Fibroblast of gingiva (primary cell): ENCODE data around the gene RGS6.

ENCODE experiments used
- DNase-seq: peaks from one replicate; pipeline ENCODE4 v3.0.0-alpha.2; 2011; ENCODE audit warnings: low read depth

The RGS6 gene

GRCh38 chr14:72311116-72311515 lies 378.9 kb downstream of the RGS6 start:
- no peak for DNase-seq

DNA sequence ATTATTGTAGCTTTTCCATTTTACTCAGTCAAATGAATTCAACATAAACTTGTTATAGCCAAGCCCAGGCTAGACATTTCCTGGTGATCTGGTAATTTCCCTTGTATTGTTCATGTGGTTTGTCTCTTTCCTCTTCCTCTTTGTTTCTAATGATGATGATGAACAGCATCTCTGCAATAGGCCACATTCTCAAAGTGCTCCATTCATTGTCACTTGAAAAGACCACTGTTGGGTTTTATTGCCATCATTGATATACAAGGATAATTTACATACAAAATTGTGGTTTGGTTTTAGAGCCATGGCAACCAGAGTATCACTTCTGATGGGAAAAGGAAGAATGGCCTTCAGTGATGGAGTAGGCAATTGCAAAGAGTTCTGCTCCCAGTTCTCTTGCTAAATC lies 379.3 kb downstream of the RGS6 start:
- no peak for DNase-seq

DNA sequence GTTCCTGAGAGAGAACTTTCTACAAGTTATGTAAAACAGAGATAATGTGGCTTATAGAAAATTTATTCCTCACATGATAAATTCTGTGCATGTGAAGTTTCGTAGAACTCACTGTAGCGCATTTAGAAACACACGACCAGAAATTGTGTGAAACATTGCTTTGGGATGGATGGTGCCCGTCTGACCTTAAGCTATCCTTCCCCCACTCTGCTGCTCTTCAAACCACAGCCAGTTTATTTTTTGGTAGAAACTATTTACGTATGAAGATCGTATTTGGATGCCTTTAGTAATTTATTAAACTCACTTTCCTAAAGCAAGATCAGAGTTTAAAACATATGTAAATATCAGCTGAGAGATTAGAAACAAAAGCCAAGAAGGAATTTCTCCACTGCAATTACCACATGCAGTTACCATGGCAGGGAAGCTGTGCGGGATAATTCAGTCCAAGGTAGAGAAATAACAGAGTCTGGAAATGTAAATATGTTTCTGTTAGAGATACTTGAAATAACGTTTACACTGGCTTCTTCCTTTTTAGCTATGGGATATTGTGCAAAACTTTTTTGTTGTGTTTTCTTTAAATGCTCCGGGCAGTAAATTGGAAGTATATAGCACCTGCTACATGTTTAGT lies 382.7 kb downstream of the RGS6 start:
- DNase-seq, result no peak

GRCh38 chr14:72315714-72316113 lies 383.5 kb downstream of the RGS6 start:
- DNase-seq, result no peak

DNA sequence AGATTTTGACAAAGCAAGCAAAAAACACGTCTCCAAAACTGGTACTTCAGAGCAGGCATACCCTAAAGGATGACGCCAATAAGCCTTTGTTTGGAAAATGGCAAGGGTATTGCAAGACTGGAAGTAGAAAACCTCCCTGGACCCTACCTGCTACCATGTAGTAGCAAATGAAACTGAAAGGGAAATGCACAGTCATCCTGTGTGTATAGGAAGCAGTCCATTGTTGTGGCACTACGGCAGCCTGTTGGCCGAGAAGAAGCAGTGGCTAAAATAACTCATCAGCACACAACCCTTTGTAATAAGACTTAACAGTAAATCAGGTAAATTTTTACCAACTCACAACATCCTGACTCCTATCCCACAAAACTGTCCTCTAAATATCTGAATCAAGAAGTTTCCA lies 386.4 kb downstream of the RGS6 start:
- DNase-seq, result no peak

GRCh38 chr14:72332046-72332445 lies 399.8 kb downstream of the RGS6 start:
- no peak for DNase-seq

- no peak for DNase-seq
Measured at GRCh38 chr14:72332871-72333270, 400.6 kb downstream of the RGS6 start.

GRCh38 chr14:72333357-72333756 lies 401.1 kb downstream of the RGS6 start:
- no peak for DNase-seq

- DNase-seq, result no peak
Measured at GRCh38 chr14:72336311-72336980, 404.2 kb downstream of the RGS6 start.

DNA sequence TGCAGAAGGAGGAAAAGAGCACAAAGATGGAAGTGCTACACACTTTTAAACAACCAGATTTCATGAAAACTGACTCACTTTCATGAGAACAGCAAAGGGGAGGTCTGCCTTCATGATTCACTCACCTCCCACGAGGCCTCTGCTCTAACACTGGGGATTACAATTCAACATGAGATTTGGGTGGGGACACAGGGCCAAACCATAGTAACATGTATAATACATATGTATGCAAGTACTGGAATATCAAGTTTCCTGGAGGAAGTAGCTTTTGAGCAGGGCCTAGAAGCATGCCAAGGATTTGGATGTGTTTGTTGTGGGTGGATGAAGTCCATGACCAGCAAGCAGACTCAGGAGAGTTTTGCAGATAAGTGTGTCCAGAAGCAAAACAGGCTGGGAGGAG lies 409.0 kb downstream of the RGS6 start:
- DNase-seq, result no peak

GRCh38 chr14:72341686-72342085 lies 409.5 kb downstream of the RGS6 start:
- DNase-seq, result no peak

DNA sequence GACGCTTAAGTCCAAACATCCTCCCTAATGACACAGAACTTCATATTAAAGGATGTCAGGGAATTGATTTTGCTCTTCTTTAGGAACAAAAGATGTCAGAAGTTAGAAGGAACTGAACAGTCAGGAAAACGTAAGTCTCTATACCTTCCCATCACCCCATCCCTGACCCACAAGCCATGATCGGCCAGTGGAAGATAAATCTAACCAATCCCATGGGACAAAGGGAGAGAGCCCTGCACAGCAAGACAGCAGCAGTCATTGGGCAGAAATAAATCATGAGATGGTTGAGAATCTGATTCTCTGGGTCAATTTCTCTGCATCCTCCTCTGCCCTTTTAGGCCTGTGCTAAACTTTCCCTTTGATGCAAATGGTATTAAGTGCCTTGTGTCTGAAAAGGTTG lies 414.9 kb downstream of the RGS6 start:
- DNase-seq, result no peak

DNA sequence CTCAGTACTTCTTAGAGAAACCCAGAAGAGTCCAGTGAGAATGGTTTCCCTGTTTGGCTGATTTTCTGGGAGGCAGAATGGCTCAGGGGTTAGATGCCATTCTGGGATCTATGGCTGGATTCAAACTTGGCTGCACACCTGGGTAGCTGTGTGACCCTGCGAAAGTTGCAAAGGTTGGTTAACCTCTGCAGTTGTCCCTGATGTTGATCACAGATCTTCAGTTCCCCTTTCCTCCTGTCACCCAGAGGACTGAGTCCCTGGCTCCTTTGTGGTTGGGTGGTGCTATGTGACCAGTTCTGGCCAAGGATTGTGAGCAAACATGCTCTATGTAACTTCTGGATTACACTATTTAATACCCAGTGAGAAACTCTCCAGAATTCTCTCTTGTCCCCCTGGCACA lies 418.0 kb downstream of the RGS6 start:
- DNase-seq, result no peak

DNA sequence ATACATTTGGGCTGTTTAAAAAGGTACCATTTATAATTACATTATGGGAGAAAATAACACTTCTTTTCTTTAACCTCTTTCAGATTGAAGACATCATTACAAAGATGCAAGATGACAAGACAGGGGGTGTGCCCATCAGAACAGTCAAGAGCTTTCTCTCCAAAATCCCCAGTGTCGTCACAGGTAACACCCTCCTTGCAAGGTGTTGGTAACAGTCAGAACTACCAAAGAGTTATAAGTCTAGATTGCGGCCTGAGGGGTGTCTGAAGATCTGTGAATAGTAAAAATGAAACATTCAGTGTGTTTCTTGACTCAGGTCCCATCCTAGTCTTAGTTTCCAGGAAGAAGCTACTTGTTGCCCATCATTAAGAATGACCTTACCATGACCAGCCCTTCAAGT lies 419.8 kb downstream of the RGS6 start:
- no peak for DNase-seq

- DNase-seq, result no peak
Measured at GRCh38 chr14:72366619-72367018, 434.4 kb downstream of the RGS6 start.

DNA sequence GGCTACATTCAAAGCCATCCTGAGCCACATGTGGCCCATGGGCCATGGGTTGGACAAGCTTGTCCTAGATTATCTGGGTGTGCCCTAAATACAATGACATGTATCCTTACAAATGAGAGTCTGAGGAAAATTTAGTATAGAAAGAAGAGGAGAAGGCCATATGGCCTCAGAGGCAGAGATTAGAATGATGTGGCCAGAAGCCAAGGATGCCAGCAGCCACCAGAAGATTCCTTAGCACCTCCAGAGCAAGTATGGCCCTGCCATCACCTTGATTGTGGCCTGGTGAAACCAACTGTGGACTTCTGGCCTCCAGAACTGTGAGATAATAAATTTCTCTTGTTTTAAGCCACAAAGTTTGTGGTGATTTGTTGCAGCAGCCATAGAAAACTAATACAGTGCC lies 436.9 kb downstream of the RGS6 start:
- no peak for DNase-seq

DNA sequence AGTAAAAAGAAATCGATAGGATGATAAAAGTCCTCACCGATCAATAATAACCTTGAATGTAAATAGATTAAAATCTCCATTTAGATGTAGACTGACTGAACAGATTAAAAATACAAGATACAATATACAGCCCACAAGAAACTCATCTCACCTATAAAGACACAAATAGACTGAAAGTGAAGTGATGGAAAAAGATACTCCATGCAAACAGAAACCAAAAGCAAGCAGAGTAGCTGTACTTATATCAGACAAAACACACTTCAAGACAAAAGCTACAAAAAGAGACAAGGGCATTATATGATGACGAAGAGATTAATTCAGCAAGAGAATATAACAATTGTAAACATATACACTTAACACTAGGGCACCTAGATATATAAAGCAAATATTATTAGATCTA lies 444.8 kb downstream of the RGS6 start:
- DNase-seq, result no peak

GRCh38 chr14:72380456-72380855 lies 448.2 kb downstream of the RGS6 start:
- DNase-seq, result no peak

GRCh38 chr14:72383865-72384264 lies 451.6 kb downstream of the RGS6 start:
- no peak for DNase-seq

GRCh38 chr14:72387726-72388125 lies 455.5 kb downstream of the RGS6 start:
- no peak for DNase-seq

GRCh38 chr14:72389200-72389599 lies 457.0 kb downstream of the RGS6 start:
- no peak for DNase-seq

- no peak for DNase-seq
Measured at GRCh38 chr14:72401101-72401625, 468.9 kb downstream of the RGS6 start.

DNA sequence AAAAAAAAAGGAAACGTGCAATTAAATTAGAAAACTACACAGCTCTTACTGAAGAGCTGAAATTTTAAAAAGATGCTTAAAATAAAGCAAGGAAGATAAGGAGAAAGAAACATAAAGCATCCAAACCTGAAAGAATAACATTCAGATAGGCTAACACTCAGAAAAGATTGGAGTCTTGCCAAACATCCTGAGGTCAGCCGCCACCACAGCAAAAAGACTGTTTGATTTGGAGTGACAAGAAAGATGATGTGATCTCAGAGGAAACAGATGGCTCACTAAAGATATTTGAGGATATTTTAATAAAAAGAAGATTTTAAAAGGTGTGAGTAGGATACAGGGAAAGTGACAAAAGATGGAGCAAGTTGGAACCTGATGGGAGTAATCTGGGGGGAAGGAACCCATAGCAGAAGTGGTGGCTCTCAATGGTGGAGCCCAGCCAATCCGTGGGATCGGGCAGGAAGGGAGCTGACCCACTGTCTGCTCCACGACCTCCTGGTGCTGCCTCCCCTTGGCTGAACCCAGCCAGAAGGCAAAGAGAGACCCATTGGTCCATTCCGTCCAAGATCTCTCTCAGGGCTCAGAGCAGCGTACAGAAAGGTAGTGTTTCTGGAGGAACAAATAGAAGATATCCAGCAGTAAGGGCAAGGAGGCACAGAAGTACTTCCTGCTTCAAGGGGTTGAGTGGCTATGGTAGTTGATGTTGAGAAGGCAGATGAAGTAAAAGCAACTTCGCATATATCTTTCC lies 469.6 kb downstream of the RGS6 start:
- DNase-seq, result no peak
